GM21447 (cell line): ENCODE data around the gene ACTN4.

ENCODE experiments used
- ATAC-seq: cut with Tn5 transposase; IDR thresholded peaks from one replicate; pipeline ENCODE4 v1.9.1; 2021; ENCODE audit not compliant: unreplicated experiment

ACTN4 gene

GRCh38 chr19:38722947-38723605 lies 75.6 kb downstream of the ACTN4 start:
- no peak for ATAC-seq

GRCh38 chr19:38723606-38723965 lies 76.1 kb downstream of the ACTN4 start:
- no peak for ATAC-seq

GRCh38 chr19:38723990-38724854 lies 76.8 kb downstream of the ACTN4 start:
- ATAC-seq = no peak

GRCh38 chr19:38725469-38726283 lies 78.2 kb downstream of the ACTN4 start:
- no peak for ATAC-seq

- no peak for ATAC-seq
Observed at GRCh38 chr19:38726284-38726673, 78.8 kb downstream of the ACTN4 start.

- ATAC-seq = no peak
Observed at GRCh38 chr19:38726761-38727301, 79.4 kb downstream of the ACTN4 start.

GRCh38 chr19:38727306-38727867 lies 79.9 kb downstream of the ACTN4 start:
- no peak for ATAC-seq

GRCh38 chr19:38727868-38728660 lies 80.6 kb downstream of the ACTN4 start:
- ATAC-seq = no peak

GRCh38 chr19:38728752-38729541 lies 81.5 kb downstream of the ACTN4 start:
- no peak for ATAC-seq

- ATAC-seq = no peak
Observed at GRCh38 chr19:38729653-38730469, 82.4 kb downstream of the ACTN4 start.

GRCh38 chr19:38730470-38730730 lies 83.0 kb downstream of the ACTN4 start:
- ATAC-seq = no peak

GRCh38 chr19:38730731-38731589 lies 83.5 kb downstream of the ACTN4 start:
- no peak for ATAC-seq

GRCh38 chr19:38731654-38732301 lies 84.3 kb downstream of the ACTN4 start:
- ATAC-seq = no peak

- ATAC-seq = no peak
Observed at GRCh38 chr19:38733241-38733492, 85.7 kb downstream of the ACTN4 start.

GRCh38 chr19:38733493-38734175 lies 86.2 kb downstream of the ACTN4 start:
- ATAC-seq = no peak

- ATAC-seq = no peak
Observed at GRCh38 chr19:38734176-38734425, 86.7 kb downstream of the ACTN4 start.

GRCh38 chr19:38734426-38735256 lies 87.2 kb downstream of the ACTN4 start:
- no peak for ATAC-seq
